HL-60 (cell line): ENCODE results near the gene KRT27.

Experiments
- DNase-seq, 2 experiments: peaks; one replicate each; pipeline ENCODE4 v3.0.0-alpha.2; 2010 to 2020; ENCODE audit warnings: low read depth in 1 of 2, low spot score in 1 of 2
- H3K27ac ChIP-seq: fragments of 250-450 bp; sonication (Bioruptor Pico); replicated peaks from 2 replicates; pipeline ENCODE4 v1.5.1; 2020; ENCODE audit warnings: mild to moderate bottlenecking, moderate library complexity
- H3K27me3 ChIP-seq: fragments of 250-450 bp; sonication (Bioruptor Pico); 2 replicates; pipeline ENCODE4 v1.5.1; 2021; ENCODE audit warnings: mild to moderate bottlenecking, moderate library complexity; ENCODE audit not compliant: insufficient read depth, poor library complexity, severe bottlenecking
- H3K4me3 ChIP-seq: replicated peaks from 2 replicates; pipeline ENCODE4 v1.5.1; 2011; ENCODE audit warnings: mild to moderate bottlenecking, control low read depth, low read length; ENCODE audit not compliant: insufficient read depth
- CTCF ChIP-seq: IDR thresholded peaks from one replicate; pipeline ENCODE4 v1.5.1; 2011; ENCODE audit warnings: low read length, control low read depth, inconsistent platforms; ENCODE audit not compliant: insufficient read depth
- GABPA ChIP-seq: IDR thresholded peaks from 2 replicates; pipeline ENCODE4 v1.6.1; 2012; ENCODE audit warnings: low read depth
- POLR2AphosphoS5 ChIP-seq: IDR thresholded peaks from 2 replicates; pipeline ENCODE4 v1.6.1; 2012; ENCODE audit warnings: low read depth
- REST ChIP-seq: IDR thresholded peaks from 2 replicates; pipeline ENCODE4 v1.6.1; 2012; ENCODE audit warnings: low read depth; ENCODE audit not compliant: insufficient replicate concordance
- SPI1 ChIP-seq: IDR thresholded peaks from 2 replicates; pipeline ENCODE4 v1.6.1; 2012; ENCODE audit warnings: low read depth, mild to moderate bottlenecking, borderline replicate concordance
- long read RNA-seq: library from polyadenylated mRNA; unstranded; transcript quantifications from one replicate; pipeline ENCODE4 v2.0.0, GENCODE V29; 2020

Gene KRT27
- long read RNA-seq = 0 reads

- no peak within 1 kb of the TSS for H3K27ac ChIP-seq
- TF ChIP-seq POLR2AphosphoS5 (no peak), CTCF (no peak), GABPA (no peak), SPI1 (no peak), REST (no peak)
- H3K4me3 ChIP-seq = no peak within 1 kb of the TSS
- peaks cover 10% of the 10 kb centered on the region for H3K27me3 ChIP-seq
- DNase-seq = no peak
Observed at GRCh38 chr17:40782450-40782849, at the start of gene KRT27. KRT27 (minus strand) TSS chr17:40782550; CDS start chr17:40782493, 57 bp downstream.

GRCh38 chr17:40830085-40830776 lies 47.9 kb upstream of the KRT27 start:
- Histone ChIP-seq H3K27me3 (no peaks in the 10 kb centered on the region), H3K4me3 (no peak overlapping the region), H3K27ac (no peak overlapping the region)
- no peak for DNase-seq
- TF ChIP-seq GABPA (no peak), REST (no peak), SPI1 (no peak), CTCF (no peak), POLR2AphosphoS5 (no peak)

- no peaks in the 10 kb centered on the region for H3K27me3 ChIP-seq
- no peak overlapping the region for H3K4me3 ChIP-seq
- no peak for DNase-seq
- no peak for TF ChIP-seq CTCF
- TF ChIP-seq GABPA = no peak
- TF ChIP-seq SPI1 = no peak
- TF ChIP-seq POLR2AphosphoS5 = no peak
- no peak for TF ChIP-seq REST
- H3K27ac ChIP-seq = no peak overlapping the region
Observed at GRCh38 chr17:40828454-40829044, 46.2 kb upstream of the KRT27 start.
